Measurements from ENCODE around the gene OBSL1. TPM values are rescaled to one million over a fixed set of nuclear protein-coding genes. Genes with fewer than 3 reads are reported as not detected.

Gene OBSL1
- total RNA-seq, 1 donor from 2014 or later: 20.6 TPM

GRCh38 chr2:219536967-219537366 is 34.4 kb downstream of the OBSL1 start:
- DNase-seq (ENCODE audit: extremely low read depth, low read depth, low spot score): no peak

- no peak for DNase-seq (ENCODE audit: extremely low read depth, low read depth, low spot score)
Observed at GRCh38 chr2:219536425-219536824, 34.9 kb downstream of the OBSL1 start.

GRCh38 chr2:219533930-219534661 is 37.2 kb downstream of the OBSL1 start:
- no peak for DNase-seq (ENCODE audit: extremely low read depth, low read depth, low spot score)

- no peak for DNase-seq (ENCODE audit: extremely low read depth, low read depth, low spot score)
Observed at GRCh38 chr2:219532378-219532649, 39.0 kb downstream of the OBSL1 start.

GRCh38 chr2:219531639-219532377 is 39.5 kb downstream of the OBSL1 start:
- DNase-seq (ENCODE audit: extremely low read depth, low read depth, low spot score): no peak

- DNase-seq (ENCODE audit: extremely low read depth, low read depth, low spot score): no peak
Observed at GRCh38 chr2:219530048-219530963, 41.0 kb downstream of the OBSL1 start.

GRCh38 chr2:219527472-219527871 is 43.9 kb downstream of the OBSL1 start:
- no peak for DNase-seq (ENCODE audit: extremely low read depth, low read depth, low spot score)

GRCh38 chr2:219527076-219527394 is 44.3 kb downstream of the OBSL1 start:
- DNase-seq (ENCODE audit: extremely low read depth, low read depth, low spot score): no peak

- no peak for DNase-seq (ENCODE audit: extremely low read depth, low read depth, low spot score)
Observed at GRCh38 chr2:219526320-219527075, 44.8 kb downstream of the OBSL1 start.

GRCh38 chr2:219525533-219526232 is 45.7 kb downstream of the OBSL1 start:
- DNase-seq (ENCODE audit: extremely low read depth, low read depth, low spot score): no peak

- no peak for DNase-seq (ENCODE audit: extremely low read depth, low read depth, low spot score)
Observed at GRCh38 chr2:219524817-219525216, 46.5 kb downstream of the OBSL1 start.

- no peak for DNase-seq (ENCODE audit: extremely low read depth, low read depth, low spot score)
Observed at GRCh38 chr2:219523031-219523671, 48.2 kb downstream of the OBSL1 start.

- no peak for DNase-seq (ENCODE audit: extremely low read depth, low read depth, low spot score)
Observed at GRCh38 chr2:219522111-219523030, 49.0 kb downstream of the OBSL1 start.

GRCh38 chr2:219521066-219521880 is 50.1 kb downstream of the OBSL1 start:
- DNase-seq (ENCODE audit: extremely low read depth, low read depth, low spot score): no peak

- no peak for DNase-seq (ENCODE audit: extremely low read depth, low read depth, low spot score)
Observed at GRCh38 chr2:219520079-219520478, 51.3 kb downstream of the OBSL1 start.

- DNase-seq (ENCODE audit: extremely low read depth, low read depth, low spot score): no peak
Observed at GRCh38 chr2:219519526-219519916, 51.8 kb downstream of the OBSL1 start.

GRCh38 chr2:219517954-219518778 is 53.2 kb downstream of the OBSL1 start:
- DNase-seq (ENCODE audit: extremely low read depth, low read depth, low spot score): no peak

All from glomerular endothelial cell (primary cell).